Hepatocyte (in vitro differentiated cells): ENCODE results near the gene ATP2A2.

Experiments used
- CTCF ChIP-seq: fragments of 200-600 bp; sonication (generic); IDR thresholded peaks from 2 replicates; pipeline ENCODE4 v1.5.1; 2016; ENCODE audit warnings: antibody characterized with exemption, mild to moderate bottlenecking; ENCODE audit not compliant: poor library complexity
- EZH2phosphoT487 ChIP-seq: fragments of 200-600 bp; sonication (generic); IDR thresholded peaks from one replicate; pipeline ENCODE4 v1.6.1; 2018; ENCODE audit warnings: antibody characterized with exemption, mild to moderate bottlenecking, low read depth, moderate library complexity; ENCODE audit not compliant: unreplicated experiment, severe bottlenecking

- no peak for TF ChIP-seq CTCF
- TF ChIP-seq EZH2phosphoT487: no peak
Observed at GRCh38 chr12:110252716-110253115, 28.3 kb upstream of the ATP2A2 start.
